ENCODE data around the gene DMXL1.
"Not testable (repeated sequence)": the region's sequence is repeated elsewhere in the genome, so short reads cannot be mapped to it uniquely, and the experiment has no call there.

DMXL1 gene

GRCh38 chr5:119063579-119064379, 7.1 kb upstream of the DMXL1 start:
- DNase-seq = no peak

DNA sequence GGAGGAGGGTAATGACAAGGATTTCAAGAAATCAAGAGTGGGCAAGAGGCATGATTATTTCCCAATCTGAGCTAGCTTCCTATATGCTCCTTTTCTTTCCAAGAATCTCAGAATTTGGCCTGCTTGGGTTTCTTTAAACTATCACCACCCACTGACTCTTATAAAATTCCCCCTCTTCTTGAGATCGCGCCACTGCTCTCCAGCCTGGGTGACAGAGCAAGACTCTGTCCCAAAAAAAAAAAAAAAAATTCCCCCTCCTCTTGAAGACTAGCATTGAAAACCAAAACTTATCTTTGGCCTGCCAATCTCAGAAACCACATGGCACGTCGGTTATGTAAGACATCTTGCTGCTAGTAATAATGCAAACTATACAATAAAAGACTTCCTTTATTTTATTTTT, 3.4 kb upstream of the DMXL1 start:
- DNase-seq = no peak

GRCh38 chr5:119070578-119070827, 384 bp upstream of the DMXL1 start:
- no peak for DNase-seq

- DNase-seq = peak in 1 of 2 donors; percentile 6
Measured at GRCh38 chr5:119071561-119071995, 691 bp downstream of the DMXL1 start.

DNA sequence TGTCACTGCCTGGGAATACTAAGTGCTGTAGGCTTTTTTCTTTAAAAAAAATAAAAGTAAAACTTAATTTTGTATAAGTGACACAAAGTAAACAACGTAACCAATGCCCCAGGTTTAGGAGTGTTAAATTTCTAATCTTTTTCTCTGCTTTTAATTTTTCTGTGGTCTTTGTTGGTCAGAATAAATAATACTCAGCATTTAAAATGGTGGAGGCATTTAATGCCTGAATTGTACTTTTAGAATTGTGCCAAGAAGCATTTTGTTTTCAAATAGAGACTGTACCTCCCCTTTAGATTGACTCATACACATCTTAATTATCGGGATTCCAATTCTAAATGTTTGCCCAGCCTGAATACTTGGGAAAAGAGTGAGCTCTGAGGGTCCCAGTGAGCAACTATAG, 1.6 kb downstream of the DMXL1 start:
- DNase-seq = no peak

DNA sequence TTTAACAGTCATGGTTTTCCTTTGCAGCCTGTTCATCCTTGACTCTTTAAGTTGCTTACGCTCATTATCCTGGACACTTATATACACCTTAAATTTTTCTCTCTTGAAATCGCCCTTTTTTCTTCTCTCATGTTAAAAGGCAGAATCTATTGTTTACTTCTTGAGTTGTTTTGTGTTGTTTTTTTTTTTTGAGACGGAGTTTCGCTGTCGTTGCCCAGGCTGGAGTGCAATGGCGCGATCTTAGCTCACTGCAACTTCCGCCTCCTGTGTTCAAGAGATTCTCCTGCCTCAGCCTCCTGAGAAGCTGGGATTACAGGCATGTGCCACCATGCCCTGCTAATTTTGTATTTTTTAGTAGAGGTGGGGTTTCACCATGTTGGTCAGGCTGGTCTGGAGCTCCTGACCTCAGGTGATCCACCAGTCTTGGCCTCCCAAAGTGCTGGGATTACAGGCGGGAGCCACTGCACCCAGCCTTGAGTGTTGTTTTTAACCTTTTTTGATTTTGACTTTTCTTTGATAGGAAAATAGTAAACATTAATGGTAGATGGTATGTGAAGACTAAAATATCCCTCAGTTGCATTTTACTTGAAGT, 3.0 kb downstream of the DMXL1 start:
- not testable (repeated sequence) for DNase-seq

DNA sequence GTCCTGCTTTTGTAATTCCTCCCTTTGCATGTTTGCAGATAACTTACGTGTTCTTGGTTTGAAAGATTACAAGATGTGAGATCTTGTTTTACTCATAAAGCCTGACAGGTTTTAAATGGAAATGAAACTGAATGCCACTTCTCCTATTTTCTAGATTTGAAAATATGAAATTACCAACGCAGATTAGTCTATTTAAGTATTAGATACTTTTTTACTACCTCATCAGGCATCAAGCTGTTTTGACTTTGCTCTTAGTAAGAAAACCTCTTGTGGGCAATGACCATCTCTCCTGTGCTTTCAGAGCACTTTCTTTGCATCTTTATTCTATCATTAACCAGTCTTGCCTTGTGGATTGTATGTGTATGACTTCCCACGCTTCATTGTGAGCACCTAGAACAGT, 3.5 kb downstream of the DMXL1 start:
- DNase-seq = no peak

DNA sequence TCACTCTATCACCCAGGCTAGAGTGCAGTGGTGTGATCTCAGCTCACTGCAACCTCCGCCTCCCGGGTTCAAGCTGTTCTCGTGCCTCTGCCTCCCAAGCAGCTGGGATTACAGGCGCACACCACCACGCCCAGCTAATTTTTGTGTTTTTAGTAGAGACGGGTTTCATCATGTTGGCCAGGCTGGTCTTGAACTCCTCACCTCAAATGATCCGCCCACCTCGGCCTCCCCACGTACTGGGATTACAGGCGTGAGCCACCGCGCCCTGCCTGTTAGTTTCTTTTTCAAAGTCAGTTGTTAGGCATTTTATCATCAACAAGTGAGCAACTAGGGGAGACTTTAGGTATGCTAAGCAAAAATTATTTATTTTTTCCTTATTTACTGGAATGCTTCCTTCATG, 4.4 kb downstream of the DMXL1 start:
- DNase-seq = not testable (repeated sequence)

DNA sequence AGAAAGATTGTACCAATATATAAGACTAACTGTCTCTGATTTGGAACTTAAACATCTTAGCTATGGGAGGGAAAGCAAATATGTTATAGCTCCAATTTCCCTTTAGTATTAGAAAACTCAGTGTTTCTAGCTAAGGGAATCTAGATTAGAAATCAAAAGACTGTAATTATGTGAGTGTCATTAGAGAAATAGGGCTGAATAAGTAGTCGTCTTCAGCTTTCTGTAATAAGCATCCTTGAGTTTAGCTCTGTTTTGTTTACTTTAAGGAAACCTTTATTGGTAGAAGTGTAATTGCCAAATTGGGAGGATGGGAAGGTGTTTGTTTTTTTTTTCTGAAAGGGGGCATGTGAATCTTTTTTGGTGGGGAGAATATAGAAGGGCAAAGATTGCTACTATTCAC, 5.2 kb downstream of the DMXL1 start:
- DNase-seq = no peak

DNA sequence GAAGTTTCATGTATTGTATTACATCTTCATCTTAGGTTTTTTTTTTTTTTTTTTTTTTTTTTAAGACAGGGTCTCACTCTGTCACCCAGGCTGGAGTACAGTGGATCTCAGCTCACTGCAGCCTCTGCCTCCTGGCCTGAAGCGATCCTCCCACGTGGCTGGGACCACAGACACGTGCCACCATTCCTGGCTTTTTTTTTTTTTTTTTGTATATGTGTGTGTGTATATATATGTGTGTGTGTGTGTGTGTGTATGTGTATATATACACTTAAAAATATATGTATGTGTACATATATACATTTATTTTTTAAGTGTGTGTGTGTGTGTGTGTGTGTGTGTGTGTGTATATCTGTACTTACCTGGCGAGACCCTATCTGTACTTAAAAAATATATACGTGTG, 6.6 kb downstream of the DMXL1 start:
- DNase-seq = no peak

DNA sequence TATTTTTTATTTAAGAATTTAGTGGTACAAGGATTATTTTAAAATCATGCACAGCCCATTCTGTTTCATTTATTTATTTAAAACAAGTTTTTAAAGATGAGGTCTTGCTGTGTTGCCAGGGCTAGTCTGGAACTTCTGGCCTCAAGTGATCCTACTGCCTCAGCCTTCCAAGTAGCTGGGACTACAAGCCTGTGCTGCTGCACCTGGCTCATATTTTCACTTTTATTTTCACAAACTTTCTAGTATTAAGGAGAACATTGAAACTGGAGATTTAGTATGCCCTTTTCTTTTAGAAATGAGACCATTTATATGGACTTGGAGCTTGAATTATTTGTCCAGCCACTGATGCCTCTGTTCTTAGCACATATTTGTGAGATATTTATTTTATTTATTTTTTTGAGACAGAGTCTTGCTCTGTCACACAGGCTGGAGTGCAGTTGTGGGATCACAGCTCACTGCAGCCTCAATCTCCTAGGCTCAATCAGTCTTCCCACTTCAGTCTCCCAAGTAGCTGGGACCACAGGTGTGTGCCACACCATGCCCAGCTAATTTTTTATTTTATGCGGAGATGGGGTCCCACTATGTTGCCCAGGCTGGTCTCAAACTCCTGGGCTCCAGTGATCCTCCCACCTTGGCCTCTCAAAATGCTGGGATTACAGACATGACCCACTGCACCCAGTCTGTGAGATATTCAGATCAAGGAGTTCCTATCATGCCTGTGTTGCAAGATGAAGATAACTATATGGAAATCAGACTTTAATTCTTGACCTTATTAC, 7.4 kb downstream of the DMXL1 start:
- DNase-seq = no peak

GRCh38 chr5:119078861-119079260, 8.0 kb downstream of the DMXL1 start:
- no peak for DNase-seq

DNA sequence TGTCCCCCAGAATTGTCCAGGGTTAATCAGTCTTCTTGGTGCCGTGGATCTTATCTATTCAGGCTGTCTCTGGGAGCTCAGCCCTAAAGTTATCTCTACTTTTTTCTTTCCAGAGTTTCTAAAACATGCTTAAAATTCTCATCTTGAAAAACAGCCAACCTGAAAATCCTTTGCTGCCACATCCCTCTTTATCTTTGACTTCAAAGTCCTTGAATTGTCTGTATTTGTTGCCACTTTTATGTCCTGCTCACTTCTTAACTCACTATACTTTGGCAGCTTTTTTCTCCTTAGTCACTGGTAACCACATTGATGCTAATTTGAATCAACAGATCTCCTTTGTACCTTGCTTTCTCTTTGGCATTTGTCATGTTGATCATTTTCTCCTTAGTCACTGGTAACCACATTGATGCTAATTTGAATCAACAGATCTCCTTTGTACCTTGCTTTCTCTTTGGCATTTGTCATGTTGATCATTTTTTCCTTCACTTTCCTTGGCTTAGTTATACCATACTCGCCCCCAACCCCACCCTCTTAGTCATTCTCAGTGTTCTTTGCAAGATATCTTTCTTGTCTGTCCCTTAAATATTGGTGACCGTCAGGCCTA, 8.5 kb downstream of the DMXL1 start:
- DNase-seq = peak; percentile 19 to 39

DNA sequence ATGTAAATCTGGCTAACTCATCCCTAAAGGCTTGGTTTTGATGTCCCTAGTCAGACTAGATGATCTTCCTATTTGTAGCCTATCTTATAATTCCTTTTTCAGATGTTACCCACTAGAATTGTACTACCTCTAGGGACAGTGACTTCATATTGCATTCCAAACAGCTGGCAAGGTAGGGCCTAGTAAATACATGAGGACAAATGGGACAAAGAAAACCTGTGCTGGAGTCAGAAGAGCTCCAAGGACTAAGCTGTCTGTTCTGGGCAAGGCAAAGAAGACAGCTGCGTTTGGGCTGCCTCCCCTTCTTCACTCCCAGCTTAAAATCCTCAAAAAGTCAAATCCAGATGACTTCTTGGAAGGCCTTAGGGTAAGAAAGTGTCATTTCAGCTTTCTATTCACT, 10.0 kb downstream of the DMXL1 start:
- no peak for DNase-seq

DNA sequence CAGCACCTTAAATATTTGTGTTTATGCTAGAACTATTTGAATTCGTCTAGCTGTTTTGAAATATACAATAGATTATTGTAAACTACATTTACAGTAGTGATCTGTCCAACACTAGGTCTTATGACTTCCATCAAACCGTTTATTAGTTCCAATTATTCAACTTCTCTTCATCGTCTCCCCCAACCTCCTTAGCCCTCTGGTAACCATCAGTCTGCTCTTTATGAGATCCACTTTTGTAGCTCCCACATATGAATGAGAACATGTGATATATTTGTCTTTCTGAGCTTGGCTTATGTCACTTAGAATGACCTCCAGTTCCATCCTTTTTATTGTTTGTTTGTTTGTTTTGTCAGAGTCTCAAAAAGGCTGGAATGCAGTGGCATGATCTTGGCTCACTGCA, 11.8 kb downstream of the DMXL1 start:
- DNase-seq = no peak

DNA sequence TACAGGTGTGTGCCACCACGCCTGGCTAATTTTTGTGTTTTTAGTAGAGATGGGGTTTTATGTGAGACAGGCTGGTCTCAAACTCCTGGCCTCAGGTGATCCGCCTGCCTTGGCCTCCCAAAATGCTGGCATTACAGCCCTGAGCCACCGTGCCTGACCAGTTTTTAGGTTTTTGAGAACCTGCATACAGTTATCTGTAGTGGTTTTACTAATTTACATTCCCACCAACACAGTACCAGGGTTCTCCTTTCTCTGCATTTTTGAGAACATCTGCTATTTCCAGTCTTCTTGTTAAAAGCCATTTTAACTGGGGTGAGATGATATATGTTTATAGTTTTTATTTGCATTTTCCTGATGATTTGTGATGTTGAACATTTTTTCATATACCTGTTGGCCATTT, 12.8 kb downstream of the DMXL1 start:
- no peak for DNase-seq

DNA sequence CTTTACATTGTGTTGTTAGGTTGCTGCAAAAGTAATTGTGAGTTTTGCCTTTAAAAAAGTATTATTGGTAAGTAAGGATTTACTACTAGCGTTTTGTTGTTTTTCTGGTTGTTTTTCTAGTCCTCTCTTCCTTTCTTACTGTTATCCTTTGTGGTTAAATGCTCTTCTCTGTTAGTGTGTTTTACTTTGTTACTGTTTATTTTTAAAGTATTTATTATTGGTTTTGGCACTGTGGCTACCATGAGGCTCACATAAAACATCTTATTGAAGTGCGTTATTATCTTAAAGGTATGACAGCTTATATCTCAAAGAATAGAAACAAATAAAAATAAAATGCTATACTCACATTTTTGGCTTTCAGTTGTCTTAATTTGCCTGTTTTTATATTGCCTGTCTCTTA, 17.6 kb downstream of the DMXL1 start:
- DNase-seq = no peak

DNA sequence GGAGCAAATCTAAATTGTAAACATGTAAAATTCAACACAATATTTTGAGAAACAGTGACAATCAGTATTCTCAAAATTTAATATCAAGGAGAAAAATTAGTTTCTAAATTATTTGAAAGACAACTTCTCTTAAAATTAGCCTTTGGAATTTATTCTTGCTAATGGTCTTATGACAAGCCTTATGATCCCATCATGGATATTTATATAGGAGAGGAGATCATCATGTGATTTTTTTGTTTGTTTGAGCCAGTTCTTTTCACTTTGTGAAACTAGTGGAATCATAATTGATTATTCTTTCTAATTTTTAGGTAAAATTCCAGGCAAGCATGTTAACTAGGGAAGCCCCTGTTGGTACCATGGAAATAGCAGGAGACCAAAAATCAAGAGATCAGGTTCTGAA, 24.7 kb downstream of the DMXL1 start:
- no peak for DNase-seq

GRCh38 chr5:119105971-119106370, 35.1 kb downstream of the DMXL1 start:
- DNase-seq = no peak

GRCh38 chr5:119112151-119112550, 41.3 kb downstream of the DMXL1 start:
- DNase-seq = no peak

- DNase-seq = no peak
Measured at GRCh38 chr5:119117237-119117636, 46.4 kb downstream of the DMXL1 start.

GRCh38 chr5:119118000-119118399, 47.1 kb downstream of the DMXL1 start:
- DNase-seq = no peak

GRCh38 chr5:119120893-119121292, 50.0 kb downstream of the DMXL1 start:
- DNase-seq = no peak

GRCh38 chr5:119122474-119122873, 51.6 kb downstream of the DMXL1 start:
- DNase-seq = not testable (repeated sequence)

Measured in activated CD4-positive, alpha-beta T cell treated with anti-CD3 and anti-CD28 coated beads for 4 hours (primary cell).